Testis (tissue), 3 donors: ENCODE results near the gene RNASE8. TPM values are rescaled to one million over a fixed set of nuclear protein-coding genes. Genes with fewer than 3 reads are reported as not detected.

Experiments used
- DNase-seq: peaks from one replicate; pipeline ENCODE4 v3.0.0-alpha.2; 2019
- H3K27ac ChIP-seq, 2 donors: fragments of 200-600 bp; sonication (generic); one replicate each; pipeline ENCODE4 v1.5.1; 2019
- H3K27me3 ChIP-seq: fragments of 200-600 bp; sonication (generic); one replicate; pipeline ENCODE4 v1.5.1; 2019
- H3K36me3 ChIP-seq: fragments of 200-600 bp; sonication (generic); one replicate; pipeline ENCODE4 v1.5.1; 2017; ENCODE audit warnings: low read depth; ENCODE audit errors: missing control alignments
- H3K4me1 ChIP-seq: fragments of 200-600 bp; sonication (generic); one replicate; pipeline ENCODE4 v1.5.1; 2019
- H3K4me3 ChIP-seq, 2 donors: fragments of 200-600 bp; sonication (generic); one replicate each; pipeline ENCODE4 v1.5.1; 2017 to 2019
- H3K9me3 ChIP-seq: fragments of 200-600 bp; sonication (generic); one replicate; pipeline ENCODE4 v1.5.1; 2017
- CTCF ChIP-seq, 3 experiments: fragments of 450-650 bp in 2 of 3; fragments of 200-600 bp in 1 of 3; sonication (generic) in 1 of 3; IDR thresholded peaks; one replicate each; pipeline ENCODE4 v1.5.1; 2016 to 2019; ENCODE audit warnings: antibody characterized with exemption in 3 of 3, mild to moderate bottlenecking in 2 of 3, moderate library complexity in 1 of 3
- POLR2A ChIP-seq: fragments of 450-650 bp; IDR thresholded peaks from one replicate; pipeline ENCODE4 v1.6.1; 2017; ENCODE audit warnings: antibody characterized with exemption, mild to moderate bottlenecking, moderate library complexity
- WGBS, 2 donors: methylation state at CpG; one replicate each; pipeline ENCODE4 v1.1.5; 2018; 5-methylcytosine and 5-hydroxymethylcytosine counted together
- intact Hi-C: fragments of 100-400 bp; cut with DNase I; formaldehyde crosslinking; loops from one replicate; pipeline ENCODE4 v1.15.1; 2023; ENCODE audit warnings: low total_unique reads
- polyA plus RNA-seq: library from polyadenylated mRNA; stranded (reverse); fragments of 350-450 nt; fragmentation: Illumina TruSeq; extraction: RNeasy Lipid Tissue Mini Kit (QIAGEN cat#74804); gene quantifications from one replicate; pipeline ENCODE4 v1.2.3, GENCODE V29; 2014; ENCODE audit warnings: low read depth, low replicate concordance; ENCODE audit not compliant: insufficient read depth
- total RNA-seq, 2 donors: library from RNA; depleted of rRNA; stranded (reverse); fragments of >200 nt; gene quantifications; one replicate each; pipeline ENCODE4 v1.2.3, GENCODE V29; 2016

Gene RNASE8
- total and polyA plus RNA-seq, 3 donors from 2014 or later: not detected

GRCh38 chr14:21091821-21092272 lies 34.2 kb downstream of the RNASE8 start:
- H3K27me3 ChIP-seq: no peaks in the 10 kb centered on the region
- intact Hi-C loops: loop anchor here (10.0 kb wide), 1 partner anchor 77 kb away; no protein-coding TSS in a partner anchor
- no peaks in the 10 kb centered on the region for H3K36me3 ChIP-seq
- H3K4me3 ChIP-seq: peak overlapping the region; percentile 20 to 29
- 66 to 68% methylated on average over 12 to 41 of the region's 42 CpGs for WGBS, 2 donors
- no peaks in the 10 kb centered on the region for H3K9me3 ChIP-seq
- H3K4me1 ChIP-seq: peaks cover 12% of the 10 kb centered on the region
- TF ChIP-seq POLR2A (no peak), CTCF (IDR thresholded peaks at IDR 0.05) (no peak)
- H3K27ac ChIP-seq: peak overlapping the region in 1 of 2 donors; percentile 6
- DNase-seq: no peak

GRCh38 chr14:21092273-21093011 lies 34.8 kb downstream of the RNASE8 start:
- H3K27ac ChIP-seq: peak overlapping the region in 1 of 2 donors; percentile 6
- intact Hi-C loops: loop anchor here (10.0 kb wide), 1 partner anchor 78 kb away; no protein-coding TSS in a partner anchor
- H3K4me1 ChIP-seq: peaks cover 18% of the 10 kb centered on the region
- no peaks in the 10 kb centered on the region for H3K36me3 ChIP-seq
- WGBS, 2 donors: 47% methylated on average over 52 of the region's 59 CpGs; no CpG with 5 or more reads in 1 of the 2 donors
- H3K9me3 ChIP-seq: no peaks in the 10 kb centered on the region
- TF ChIP-seq POLR2A (no peak), CTCF (IDR thresholded peaks at IDR 0.05) (peak; percentile 100)
- DNase-seq: peak; percentile 91
- peak overlapping the region; percentile 20 to 29 for H3K4me3 ChIP-seq
- H3K27me3 ChIP-seq: no peaks in the 10 kb centered on the region

- no peaks in the 10 kb centered on the region for H3K27me3 ChIP-seq
- no peaks in the 10 kb centered on the region for H3K9me3 ChIP-seq
- no peak for DNase-seq
- TF ChIP-seq POLR2A (no peak), CTCF (IDR thresholded peaks at IDR 0.05) (no peak)
- H3K4me1 ChIP-seq: peaks cover 22% of the 10 kb centered on the region
- intact Hi-C loops: loop anchor here (10.0 kb wide), 1 partner anchor 78 kb away; no protein-coding TSS in a partner anchor
- 58 to 74% methylated on average over 28 to 36 of the region's 36 CpGs for WGBS, 2 donors
- peak overlapping the region; percentile 4 to 29 for H3K4me3 ChIP-seq
- no peak overlapping the region for H3K27ac ChIP-seq
- H3K36me3 ChIP-seq: no peaks in the 10 kb centered on the region
Measured at GRCh38 chr14:21093018-21093417, 35.4 kb downstream of the RNASE8 start.

GRCh38 chr14:21093769-21094681 lies 36.4 kb downstream of the RNASE8 start:
- H3K4me1 ChIP-seq: peaks cover 23% of the 10 kb centered on the region

More at GRCh38 chr14:21093769-21094681, 36.4 kb downstream of the RNASE8 start:
- WGBS, 2 donors: 40 to 54% methylated on average over 5 to 7 of the region's 7 CpGs
- no peaks in the 10 kb centered on the region for H3K36me3 ChIP-seq
- intact Hi-C loops: loop anchor here (10.0 kb wide), 1 partner anchor 79 kb away; no protein-coding TSS in a partner anchor
- no peak overlapping the region for H3K4me3 ChIP-seq
- no peak overlapping the region for H3K27ac ChIP-seq
- no peak for TF ChIP-seq CTCF (IDR thresholded peaks at IDR 0.05)
- TF ChIP-seq POLR2A: no peak
- no peaks in the 10 kb centered on the region for H3K27me3 ChIP-seq
- DNase-seq: no peak
- no peaks in the 10 kb centered on the region for H3K9me3 ChIP-seq
